GM18870 (cell line): ENCODE results near the gene YIPF7.

Source experiments
- ATAC-seq: cut with Tn5 transposase; IDR thresholded peaks from one replicate; pipeline ENCODE4 v1.9.1; 2021; ENCODE audit warnings: moderate library complexity; ENCODE audit not compliant: unreplicated experiment

Gene YIPF7

DNA sequence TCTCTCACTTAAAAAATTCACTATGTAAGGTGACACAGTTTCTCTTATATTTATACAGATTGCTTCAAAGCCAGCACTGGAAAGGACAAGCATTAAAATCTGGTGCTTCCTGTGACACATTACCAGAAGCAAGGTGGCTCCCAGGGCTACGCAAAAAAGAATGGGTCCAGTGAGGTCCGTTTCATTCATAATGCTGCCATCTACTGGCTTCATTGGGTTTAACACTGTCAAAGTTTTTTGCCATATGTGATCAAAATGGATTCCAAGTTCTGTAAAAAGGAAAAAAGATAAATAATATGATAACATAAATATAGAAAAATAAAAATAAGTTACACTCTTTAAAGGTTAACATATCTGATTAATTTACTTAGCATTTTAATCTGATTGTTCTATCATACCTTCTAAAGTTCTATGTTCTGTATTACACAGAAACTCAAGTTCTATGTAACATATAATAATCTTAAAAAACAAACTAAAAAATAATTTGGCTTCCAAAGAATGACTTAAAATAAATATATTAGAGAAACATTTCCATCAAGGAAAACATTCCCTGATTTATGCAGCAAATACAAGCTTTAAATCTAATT is 22.1 kb downstream of the YIPF7 start:
- ATAC-seq, result peak; percentile 87

DNA sequence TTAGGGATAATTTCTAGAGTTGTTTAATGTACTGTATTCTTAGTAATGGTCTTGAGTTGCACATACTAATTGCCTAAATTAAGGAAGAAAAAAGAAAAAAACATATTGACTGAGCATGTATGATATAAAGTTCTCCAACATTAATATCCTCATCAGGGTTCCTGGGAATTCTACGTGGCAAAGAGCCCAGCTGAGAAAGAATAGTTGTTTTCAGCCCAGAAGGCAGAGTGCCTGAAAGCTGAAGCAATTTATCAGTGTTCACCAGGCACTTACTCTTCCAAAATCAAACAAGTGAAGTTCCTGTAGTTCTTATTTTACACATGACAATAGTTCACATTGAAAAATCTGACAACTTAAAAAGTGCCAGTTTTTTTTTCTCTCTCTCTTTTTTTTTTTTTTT is 27.7 kb downstream of the YIPF7 start:
- no peak for ATAC-seq

DNA sequence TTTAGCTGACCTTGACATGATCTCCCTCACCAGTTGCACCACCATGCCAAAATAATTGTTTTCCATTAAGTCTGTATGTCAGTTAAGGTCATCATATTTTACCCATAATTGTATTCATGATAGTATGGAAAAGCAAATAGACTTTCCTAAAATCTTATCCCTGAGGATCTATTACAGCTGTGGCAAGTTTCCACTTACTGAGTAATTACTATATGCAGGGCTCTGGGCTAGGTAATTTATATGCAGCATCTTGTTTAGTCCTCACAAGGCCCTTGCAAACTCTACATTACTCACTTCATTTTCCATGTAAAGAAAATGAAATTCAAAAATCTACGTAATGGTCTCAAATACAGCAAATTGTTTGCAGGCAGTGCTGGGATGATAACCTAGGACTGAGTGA is 34.8 kb downstream of the YIPF7 start:
- no peak for ATAC-seq

DNA sequence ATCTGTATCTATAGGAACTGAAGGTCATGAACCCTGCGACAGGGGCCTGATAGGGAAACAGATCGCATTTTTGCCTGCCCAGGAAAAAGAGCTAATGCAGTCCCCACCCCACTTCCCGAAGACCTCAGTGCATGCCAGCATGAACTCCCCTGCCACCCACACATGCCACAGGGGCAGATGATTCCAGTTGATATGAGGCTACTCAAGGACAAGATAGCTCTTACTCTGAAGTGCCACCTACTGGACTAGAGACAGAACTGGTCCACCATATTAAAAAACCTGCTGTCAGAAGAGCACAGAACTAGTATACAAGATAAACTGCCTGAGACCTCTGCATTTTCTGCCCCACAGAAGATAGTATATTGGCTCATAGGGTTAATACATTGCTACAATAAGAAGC is 68.0 kb downstream of the YIPF7 start:
- no peak for ATAC-seq

DNA sequence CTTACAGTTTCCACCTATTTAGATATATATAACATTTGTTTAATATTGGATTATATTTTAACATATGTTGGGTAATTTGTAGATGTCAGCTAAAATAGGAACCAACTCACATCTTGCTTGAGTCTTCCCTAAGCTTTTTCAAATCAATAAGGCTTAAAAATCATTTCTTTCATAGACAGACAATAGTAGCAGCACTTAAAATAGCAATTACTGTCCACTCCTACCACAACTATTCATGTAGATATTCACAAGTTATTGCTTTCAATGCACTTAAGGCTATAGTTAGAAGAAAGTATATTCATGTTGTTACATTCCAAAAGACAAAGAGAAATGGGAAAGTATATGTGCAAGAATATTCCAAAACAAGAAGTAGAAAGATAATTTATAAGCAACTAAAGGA is 71.2 kb downstream of the YIPF7 start:
- ATAC-seq, result no peak

DNA sequence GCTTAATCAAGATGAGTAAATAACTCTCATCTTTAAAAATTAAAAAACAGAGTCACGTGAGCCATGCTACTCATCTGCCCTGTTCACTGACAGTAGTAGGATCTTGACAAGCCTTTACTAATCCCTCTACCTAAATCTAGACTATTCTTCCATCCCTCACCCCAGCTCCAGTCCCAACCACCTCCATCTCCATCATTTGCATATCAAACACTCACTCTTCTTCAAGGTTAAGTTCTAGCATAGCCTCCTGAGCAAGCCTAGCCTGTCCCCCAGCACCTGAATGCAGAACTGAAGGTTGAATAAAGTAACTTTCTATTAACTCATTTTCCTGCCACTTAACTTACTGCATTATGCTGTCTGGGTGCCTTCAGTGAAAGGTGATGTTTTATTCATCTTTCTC is 72.5 kb downstream of the YIPF7 start:
- no peak for ATAC-seq
